ENCODE data around the gene PROCA1. TPM values are rescaled to one million over a fixed set of nuclear protein-coding genes. Genes with fewer than 3 reads are reported as not detected.

The PROCA1 gene
- total and polyA plus RNA-seq, 2 of the 13 experiments (the other 11 are each of a cell fraction or from before 2014, with no cell fraction given) = 0.73 to 1.5 TPM

DNA sequence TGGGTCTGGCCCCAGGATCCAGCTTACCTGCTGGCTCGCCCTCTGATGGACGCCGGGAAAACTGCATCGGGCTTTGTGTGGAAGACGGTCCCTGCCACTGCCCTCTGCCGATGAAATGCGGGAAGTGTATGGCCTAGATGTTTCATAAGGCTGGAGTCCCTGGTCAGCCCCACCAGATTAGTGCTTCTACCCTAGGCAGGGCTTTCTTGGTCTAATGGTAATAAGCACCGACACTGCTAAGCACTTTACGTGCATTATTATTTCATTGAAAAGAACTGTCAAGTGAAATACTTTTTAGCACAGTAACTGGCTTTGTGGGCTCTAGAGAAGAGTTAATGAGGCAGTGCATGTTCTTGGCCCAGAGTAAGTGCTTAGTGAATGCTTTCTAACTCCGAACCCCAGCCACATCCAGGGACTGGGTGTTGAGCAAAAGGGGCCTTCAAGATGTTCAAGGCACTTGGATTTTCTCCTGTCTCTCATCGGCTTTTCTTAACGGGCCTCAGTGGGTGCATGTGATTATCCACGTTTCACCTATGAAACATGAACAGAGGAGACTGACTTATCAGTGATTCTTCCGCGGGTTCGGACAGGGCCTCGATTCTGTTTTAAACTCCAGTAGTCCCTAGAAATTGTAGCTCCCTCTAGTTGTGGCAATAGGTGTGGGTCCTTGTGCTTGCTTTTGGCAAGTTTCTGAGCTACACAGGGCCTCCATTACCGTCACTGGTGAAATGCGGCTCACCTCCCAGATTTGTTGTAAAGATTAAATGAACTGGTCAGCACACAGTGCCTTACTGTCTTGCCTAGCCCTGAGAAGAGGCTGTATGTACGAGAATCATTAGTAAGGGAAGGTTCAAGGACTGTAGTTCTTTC lies 38.7 kb upstream of the PROCA1 start (continued):
- peak; percentile 60; the same call in 1 of the 2 replicates for TF ChIP-seq MIXL1 (CRISPR knock-in tag; IDR thresholded peaks at IDR 0.05)
- no peak for TF ChIP-seq ZSCAN22 (CRISPR knock-in tag; IDR thresholded peaks at IDR 0.05)
- peak; percentile 76 for TF ChIP-seq THAP11 (CRISPR knock-in tag; IDR thresholded peaks at IDR 0.05)
- peak; percentile 33; the same call in 1 of the 2 replicates for TF ChIP-seq ELF3 (CRISPR knock-in tag; IDR thresholded peaks at IDR 0.05)
- peak; percentile 59; the same call in 1 of the 2 replicates for TF ChIP-seq MIER3 (CRISPR knock-in tag; IDR thresholded peaks at IDR 0.05; ENCODE audit: borderline replicate concordance)
- TF ChIP-seq KLF6 (CRISPR knock-in tag; IDR thresholded peaks at IDR 0.05) = peak; percentile 34; the same call in 1 of the 2 replicates
- TF ChIP-seq U2AF2 (IDR thresholded peaks at IDR 0.05; ENCODE audit: low read depth, low read length) = no peak
- TF ChIP-seq ZNF451 (CRISPR knock-in tag; IDR thresholded peaks at IDR 0.05) = no peak
- no peak for TF ChIP-seq ZNF770 (CRISPR knock-in tag; IDR thresholded peaks at IDR 0.05)
- no peak for TF ChIP-seq ETV6 (CRISPR knock-in tag; conservative IDR thresholded peaks at IDR 0.05)
- TF ChIP-seq NFYC (CRISPR knock-in tag; IDR thresholded peaks at IDR 0.05) = no peak
- TF ChIP-seq NR2C2 (CRISPR knock-in tag; IDR thresholded peaks at IDR 0.05; ENCODE audit: borderline replicate concordance) = no peak
- peak; percentile 68 for TF ChIP-seq YY1 (IDR thresholded peaks at IDR 0.05; ENCODE audit: insufficient read depth, insufficient replicate concordance, low read depth, low read length)
- peak; percentile 59; the same call in 1 of the 2 replicates for TF ChIP-seq FOXO1 (CRISPR knock-in tag; IDR thresholded peaks at IDR 0.05)
- TF ChIP-seq ZNF660 (CRISPR knock-in tag; IDR thresholded peaks at IDR 0.05; ENCODE audit: borderline replicate concordance, low read depth) = no peak
- no peak for TF ChIP-seq NFYB (CRISPR knock-in tag; IDR thresholded peaks at IDR 0.05)
- 0 out of 2 replicates have a peak, but pooled peaks have one; percentile 16 for TF ChIP-seq NFIC (IDR thresholded peaks at IDR 0.05; ENCODE audit: low read length)
- TF ChIP-seq NAIF1 (CRISPR knock-in tag; IDR thresholded peaks at IDR 0.05; ENCODE audit: borderline replicate concordance) = no peak
- TF ChIP-seq, protein P1, sequence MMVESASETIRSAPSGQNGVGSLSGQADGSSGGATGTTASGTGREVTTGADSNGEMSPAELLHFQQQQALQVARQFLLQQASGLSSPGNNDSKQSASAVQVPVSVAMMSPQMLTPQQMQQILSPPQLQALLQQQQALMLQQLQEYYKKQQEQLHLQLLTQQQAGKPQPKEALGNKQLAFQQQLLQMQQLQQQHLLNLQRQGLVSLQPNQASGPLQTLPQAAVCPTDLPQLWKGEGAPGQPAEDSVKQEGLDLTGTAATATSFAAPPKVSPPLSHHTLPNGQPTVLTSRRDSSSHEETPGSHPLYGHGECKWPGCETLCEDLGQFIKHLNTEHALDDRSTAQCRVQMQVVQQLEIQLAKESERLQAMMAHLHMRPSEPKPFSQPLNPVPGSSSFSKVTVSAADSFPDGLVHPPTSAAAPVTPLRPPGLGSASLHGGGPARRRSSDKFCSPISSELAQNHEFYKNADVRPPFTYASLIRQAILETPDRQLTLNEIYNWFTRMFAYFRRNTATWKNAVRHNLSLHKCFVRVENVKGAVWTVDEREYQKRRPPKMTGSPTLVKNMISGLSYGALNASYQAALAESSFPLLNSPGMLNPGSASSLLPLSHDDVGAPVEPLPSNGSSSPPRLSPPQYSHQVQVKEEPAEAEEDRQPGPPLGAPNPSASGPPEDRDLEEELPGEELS (CRISPR knock-in tag; IDR thresholded peaks at IDR 0.05) = 0 out of 2 replicates have a peak, but pooled peaks have one; percentile 24
- peak; percentile 42; the same call in 1 of the 2 replicates for TF ChIP-seq MBD4 (IDR thresholded peaks at IDR 0.05; ENCODE audit: borderline replicate concordance, low read length)
- no peak for TF ChIP-seq ZBTB1 (CRISPR knock-in tag; IDR thresholded peaks at IDR 0.05; ENCODE audit: borderline replicate concordance)
- no peak for TF ChIP-seq REXO4 (CRISPR knock-in tag; IDR thresholded peaks at IDR 0.05; ENCODE audit: borderline replicate concordance)
- TF ChIP-seq, protein P2, sequence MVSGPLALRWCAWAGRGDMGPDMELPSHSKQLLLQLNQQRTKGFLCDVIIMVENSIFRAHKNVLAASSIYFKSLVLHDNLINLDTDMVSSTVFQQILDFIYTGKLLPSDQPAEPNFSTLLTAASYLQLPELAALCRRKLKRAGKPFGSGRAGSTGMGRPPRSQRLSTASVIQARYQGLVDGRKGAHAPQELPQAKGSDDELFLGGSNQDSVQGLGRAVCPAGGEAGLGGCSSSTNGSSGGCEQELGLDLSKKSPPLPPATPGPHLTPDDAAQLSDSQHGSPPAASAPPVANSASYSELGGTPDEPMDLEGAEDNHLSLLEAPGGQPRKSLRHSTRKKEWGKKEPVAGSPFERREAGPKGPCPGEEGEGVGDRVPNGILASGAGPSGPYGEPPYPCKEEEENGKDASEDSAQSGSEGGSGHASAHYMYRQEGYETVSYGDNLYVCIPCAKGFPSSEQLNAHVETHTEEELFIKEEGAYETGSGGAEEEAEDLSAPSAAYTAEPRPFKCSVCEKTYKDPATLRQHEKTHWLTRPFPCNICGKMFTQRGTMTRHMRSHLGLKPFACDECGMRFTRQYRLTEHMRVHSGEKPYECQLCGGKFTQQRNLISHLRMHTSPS (CRISPR knock-in tag; IDR thresholded peaks at IDR 0.05; ENCODE audit: low read depth) = no peak
- TF ChIP-seq SNAPC5 (CRISPR knock-in tag; IDR thresholded peaks at IDR 0.05; ENCODE audit: borderline replicate concordance) = no peak
- no peak for TF ChIP-seq ZNF460 (CRISPR knock-in tag; IDR thresholded peaks at IDR 0.05; ENCODE audit: borderline replicate concordance)

Data from HepG2 (cell line).